Right hindlimb (tissue), 1 donor: ENCODE results near the gene ZNF101.

ENCODE experiments used
- DNase-seq: peaks from one replicate; pipeline ENCODE4 v3.0.0-alpha.2; 2018

The ZNF101 gene

GRCh38 chr19:19711934-19712828 lies 43.5 kb downstream of the ZNF101 start:
- DNase-seq, result no peak

GRCh38 chr19:19719798-19720197 lies 51.2 kb downstream of the ZNF101 start:
- no peak for DNase-seq

GRCh38 chr19:19721896-19722295 lies 53.3 kb downstream of the ZNF101 start:
- DNase-seq, result no peak

DNA sequence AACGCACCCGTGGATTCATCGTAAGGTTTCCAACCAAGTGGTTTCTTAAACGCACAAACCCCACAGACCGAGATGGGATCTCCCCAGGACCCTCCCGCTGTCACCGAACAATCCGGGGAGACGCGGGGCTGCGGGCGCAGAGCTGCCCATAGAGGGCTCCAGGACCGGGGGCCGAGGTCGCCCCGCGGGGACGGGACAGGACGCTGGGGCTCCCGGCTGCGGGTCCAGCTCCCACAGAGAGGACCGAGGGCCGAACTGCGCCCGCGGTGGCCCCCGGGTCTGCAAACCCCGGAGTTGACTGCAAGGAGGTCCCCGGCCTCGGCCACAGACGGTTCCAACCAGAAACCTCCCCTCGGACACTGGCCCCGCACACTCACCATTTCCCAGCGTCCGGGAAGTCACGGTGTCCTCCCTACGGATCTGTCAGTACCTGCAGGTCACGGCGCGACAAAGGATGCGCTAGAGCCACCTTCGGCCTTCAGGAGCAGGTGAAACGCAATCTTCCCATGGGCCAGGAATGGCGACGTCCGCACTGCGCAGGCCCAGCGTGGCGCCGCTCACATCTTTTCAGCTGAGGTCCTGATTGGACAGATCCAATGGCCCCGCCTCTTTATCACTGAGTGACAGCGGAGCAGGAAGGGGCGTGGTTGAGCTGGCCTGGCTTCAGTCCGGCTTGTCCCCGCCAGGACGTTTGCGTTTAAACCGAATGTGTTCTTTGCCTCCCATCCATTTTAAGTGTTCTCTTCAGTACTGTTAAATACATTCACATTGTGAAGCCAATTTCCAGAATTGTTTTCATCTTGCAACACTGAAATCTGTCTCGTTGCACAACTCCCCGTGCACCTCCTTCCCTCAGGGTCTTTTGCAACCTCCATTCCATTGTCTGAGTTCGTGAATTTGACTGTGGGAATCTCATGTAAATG lies 64.2 kb downstream of the ZNF101 start, which contains the start of gene ZNF14:
Gene ZNF14, minus strand, starts transcription at position 534 of the 923 bp plus-strand sequence. Its CDS starts 154 bp downstream, at position 380.
- DNase-seq, result peak; percentile 96
